K562 (cell line): ENCODE measurements around the gene NCBP2.

Source experiments
- CTCF ChIP-seq, 3 experiments: IDR thresholded peaks in 2 of 3; conservative IDR thresholded peaks in 1 of 3; 2 replicates each; pipeline ENCODE4 v1.5.1; 2011 to 2012; ENCODE audit warnings: low read length in 3 of 3, mild to moderate bottlenecking in 3 of 3, control low read depth in 2 of 3, improper control_type of control experiment in 1 of 3, inconsistent platforms in 1 of 3, low read depth in 1 of 3, mixed read lengths in 1 of 3, moderate library complexity in 1 of 3; ENCODE audit not compliant: insufficient read depth in 2 of 3
- ERF ChIP-seq: fragments of 450-650 bp; formaldehyde crosslinking; IDR thresholded peaks from 2 replicates; pipeline ENCODE4 v1.4.0; 2020; ENCODE audit warnings: mild to moderate bottlenecking, mixed read lengths
- ESRRA ChIP-seq: fragments of 450-650 bp; IDR thresholded peaks from 2 replicates; pipeline ENCODE4 v1.6.1; 2014; ENCODE audit warnings: low read depth, mild to moderate bottlenecking, moderate library complexity, borderline replicate concordance
- HCFC1 ChIP-seq: IDR thresholded peaks from 2 replicates; pipeline ENCODE4 v1.6.1; 2012; ENCODE audit warnings: low read depth, low read length, improper control_type of control experiment
- SP1 ChIP-seq: sonication (generic); formaldehyde crosslinking; IDR thresholded peaks from 2 replicates; pipeline ENCODE4 v1.8.1; 2022; ENCODE audit warnings: mild to moderate bottlenecking, missing genetic modification reagents
- TARDBP ChIP-seq: fragments of 450-650 bp; IDR thresholded peaks from 2 replicates; pipeline ENCODE4 v1.6.1; 2016
- YY1 ChIP-seq, 3 experiments: IDR thresholded peaks; 2 replicates each; pipeline ENCODE4 v1.6.1; 2011; ENCODE audit warnings: low read length in 2 of 3, mild to moderate bottlenecking in 2 of 3, moderate library complexity in 2 of 3, borderline replicate concordance in 1 of 3, control low read depth in 1 of 3, low read depth in 1 of 3; ENCODE audit not compliant: insufficient read depth in 3 of 3, insufficient replicate concordance in 2 of 3, control insufficient read depth in 1 of 3, insufficient read length in 1 of 3; ENCODE audit errors: extremely low read depth in 1 of 3

- TF ChIP-seq TARDBP (0 out of 2 replicates have a peak, but pooled peaks have one; percentile 20), SP1 (CRISPR knock-in tag) (no peak), CTCF (IDR thresholded peaks at IDR 0.05 in 2 of 3, conservative IDR thresholded peaks at IDR 0.05 in 1 of 3; ENCODE audit: insufficient read depth in 2 of 3, low read depth in 1 of 3, low read length in 3 of 3) (peak; percentile 57 to 97 (median 76)), YY1 (IDR thresholded peaks at IDR 0.05; ENCODE audit: borderline replicate concordance in 1 of 3, control insufficient read depth in 1 of 3, extremely low read depth in 1 of 3, insufficient read depth in 3 of 3, insufficient read length in 1 of 3, insufficient replicate concordance in 2 of 3, low read depth in 1 of 3, low read length in 2 of 3) (peak in 1 of 3 experiments; percentile 65), ESRRA (peak; percentile 37; the same call in 1 of the 2 replicates), ERF (CRISPR knock-in tag) (peak; percentile 32; the same call in 1 of the 2 replicates), HCFC1 (peak; percentile 39)
Measured at GRCh38 chr3:196969660-196970546, 27.6 kb upstream of the NCBP2 start.
